CD4-positive, alpha-beta T cell treated with Interleukin-6 at 100 ng/mL for 8 hours (primary cell): ENCODE data around the gene EFR3B.

ENCODE experiments used
- DNase-seq: peaks from one replicate; pipeline ENCODE4 v3.0.0-alpha.2; 2020; ENCODE audit warnings: mixed read lengths, low spot score

The EFR3B gene

GRCh38 chr2:25187729-25188350 lies 146.0 kb downstream of the EFR3B start:
- DNase-seq: no peak

- DNase-seq: no peak
Observed at GRCh38 chr2:25188405-25188804, 146.5 kb downstream of the EFR3B start.

- DNase-seq: no peak
Observed at GRCh38 chr2:25190536-25190935, 148.7 kb downstream of the EFR3B start.

GRCh38 chr2:25194576-25195122 lies 152.8 kb downstream of the EFR3B start:
- DNase-seq: no peak

- no peak for DNase-seq
Observed at GRCh38 chr2:25197336-25198208, 155.7 kb downstream of the EFR3B start.

GRCh38 chr2:25198209-25198525 lies 156.3 kb downstream of the EFR3B start:
- no peak for DNase-seq

GRCh38 chr2:25198576-25198975 lies 156.7 kb downstream of the EFR3B start:
- DNase-seq: no peak

- no peak for DNase-seq
Observed at GRCh38 chr2:25201265-25201664, 159.4 kb downstream of the EFR3B start.

- DNase-seq: no peak
Observed at GRCh38 chr2:25201794-25202193, 159.9 kb downstream of the EFR3B start.

- no peak for DNase-seq
Observed at GRCh38 chr2:25202275-25202674, 160.4 kb downstream of the EFR3B start.

GRCh38 chr2:25204190-25204838 lies 162.4 kb downstream of the EFR3B start:
- no peak for DNase-seq

GRCh38 chr2:25207078-25207545 lies 165.2 kb downstream of the EFR3B start:
- no peak for DNase-seq
